GM23338 (cell line): ENCODE data around the gene LEMD1. TPM values are rescaled to one million over a fixed set of nuclear protein-coding genes. Genes with fewer than 3 reads are reported as not detected.

ENCODE experiments used
- ATAC-seq: fragments of 200-7000 bp; cut with Tn5 transposase; 3 replicates; pipeline ENCODE4 v1.9.1; 2020
- DNase-seq: peaks from one replicate; pipeline ENCODE4 v3.0.0-alpha.2; 2015; ENCODE audit warnings: low spot score
- H2AFZ ChIP-seq: fragments of 200-600 bp; sonication (generic); 2 replicates; pipeline ENCODE4 v1.8.0; 2016; ENCODE audit warnings: antibody characterized with exemption, mild to moderate bottlenecking, moderate library complexity
- H3F3A ChIP-seq: fragments of 200-600 bp; sonication (generic); replicated peaks from 2 replicates; pipeline ENCODE4 v1.8.0; 2017; ENCODE audit warnings: antibody characterized with exemption, mixed run types, low read depth
- H3K27ac ChIP-seq: fragments of 200-600 bp; sonication (generic); 2 replicates; pipeline ENCODE4 v1.6.1; 2016; ENCODE audit warnings: low read depth
- H3K27me3 ChIP-seq: fragments of 200-600 bp; sonication (generic); 2 replicates; pipeline ENCODE4 v1.8.0; 2016; ENCODE audit warnings: mild to moderate bottlenecking, mixed run types, moderate library complexity; ENCODE audit not compliant: insufficient read depth
- H3K36me3 ChIP-seq: fragments of 200-600 bp; sonication (generic); 2 replicates; pipeline ENCODE4 v1.8.0; 2016; ENCODE audit warnings: mild to moderate bottlenecking; ENCODE audit not compliant: insufficient read depth
- H3K4me1 ChIP-seq: fragments of 200-600 bp; sonication (generic); 2 replicates; pipeline ENCODE4 v1.8.0; 2016; ENCODE audit warnings: mild to moderate bottlenecking, moderate library complexity; ENCODE audit not compliant: insufficient read depth
- H3K4me2 ChIP-seq: fragments of 200-600 bp; sonication (generic); 2 replicates; pipeline ENCODE4 v1.7.1; 2017; ENCODE audit warnings: mixed run types
- H3K4me3 ChIP-seq: fragments of 200-600 bp; sonication (generic); 2 replicates; pipeline ENCODE4 v1.6.1; 2016; ENCODE audit warnings: mixed run types
- H3K79me2 ChIP-seq: fragments of 200-600 bp; sonication (generic); replicated peaks from 2 replicates; pipeline ENCODE4 v1.8.0; 2017; ENCODE audit warnings: mild to moderate bottlenecking; ENCODE audit not compliant: insufficient read depth
- H3K9me2 ChIP-seq: fragments of 200-600 bp; sonication (generic); 2 replicates; pipeline ENCODE4 v1.8.0; 2017; ENCODE audit not compliant: insufficient read depth
- H4K20me1 ChIP-seq: fragments of 200-600 bp; sonication (generic); replicated peaks from 2 replicates; pipeline ENCODE4 v1.8.0; 2017; ENCODE audit warnings: mild to moderate bottlenecking; ENCODE audit not compliant: insufficient read depth
- H3K27ac Mint-ChIP-seq: 2 replicates; pipeline ENCODE4 v1.8.0; 2020; ENCODE audit warnings: inconsistent platforms, mild to moderate bottlenecking, moderate library complexity, mixed read lengths
- H3K27me3 Mint-ChIP-seq: 3 replicates; pipeline ENCODE4 v1.8.0; 2022; ENCODE audit warnings: low read depth, mild to moderate bottlenecking, moderate library complexity, mixed read lengths, inconsistent platforms; ENCODE audit not compliant: insufficient read depth, poor library complexity
- H3K36me3 Mint-ChIP-seq: 3 replicates; pipeline ENCODE4 v1.8.0; 2021; ENCODE audit warnings: low read depth, mild to moderate bottlenecking, inconsistent platforms, moderate library complexity, mixed read lengths
- H3K4me1 Mint-ChIP-seq: 3 replicates; pipeline ENCODE4 v1.8.0; 2020; ENCODE audit warnings: mild to moderate bottlenecking, inconsistent platforms, mixed read lengths
- H3K4me3 Mint-ChIP-seq: 3 replicates; pipeline ENCODE4 v1.8.0; 2021; ENCODE audit warnings: moderate library complexity, mild to moderate bottlenecking, inconsistent platforms, mixed read lengths
- H3K9me3 Mint-ChIP-seq: 3 replicates; pipeline ENCODE4 v1.8.0; 2020; ENCODE audit warnings: moderate library complexity, mild to moderate bottlenecking, inconsistent platforms, mixed read lengths
- CREB1 ChIP-seq: fragments of 250-450 bp; sonication (Bioruptor Pico); IDR thresholded peaks from 2 replicates; pipeline ENCODE4 v1.5.0; 2020; ENCODE audit warnings: low read depth, mild to moderate bottlenecking, moderate library complexity
- EZH2 ChIP-seq: fragments of 200-600 bp; sonication (generic); IDR thresholded peaks from one replicate; pipeline ENCODE4 v1.8.0; 2017; ENCODE audit warnings: antibody characterized with exemption, mild to moderate bottlenecking, low read depth; ENCODE audit not compliant: unreplicated experiment
- EZH2phosphoT487 ChIP-seq: fragments of 200-600 bp; sonication (generic); IDR thresholded peaks from one replicate; pipeline ENCODE4 v1.8.1; 2018; ENCODE audit warnings: antibody characterized with exemption; ENCODE audit not compliant: unreplicated experiment
- JUNB ChIP-seq: IDR thresholded peaks from one replicate; pipeline ENCODE4 v1.6.1; 2016; ENCODE audit warnings: antibody characterized with exemption; ENCODE audit not compliant: unreplicated experiment
- NANOG ChIP-seq: IDR thresholded peaks from 2 replicates; pipeline ENCODE4 v1.6.1; 2016; ENCODE audit warnings: antibody characterized with exemption, borderline replicate concordance
- POLR2AphosphoS5 ChIP-seq: IDR thresholded peaks from 2 replicates; pipeline ENCODE4 v1.6.1; 2016; ENCODE audit warnings: antibody characterized with exemption, low read depth
- REST ChIP-seq: IDR thresholded peaks from one replicate; pipeline ENCODE4 v1.6.1; 2018; ENCODE audit warnings: antibody characterized with exemption; ENCODE audit not compliant: unreplicated experiment
- STAT1 ChIP-seq: IDR thresholded peaks from one replicate; pipeline ENCODE4 v1.6.1; 2016; ENCODE audit warnings: antibody characterized with exemption; ENCODE audit not compliant: unreplicated experiment
- ZNF114 ChIP-seq: fragments of 250-450 bp; sonication (Bioruptor Pico); IDR thresholded peaks from 2 replicates; pipeline ENCODE4 v1.5.0; 2020; ENCODE audit warnings: mild to moderate bottlenecking, moderate library complexity
- ZNF331 ChIP-seq: fragments of 250-450 bp; sonication (Bioruptor Pico); IDR thresholded peaks from 2 replicates; pipeline ENCODE4 v1.5.0; 2020; ENCODE audit warnings: low read depth, mild to moderate bottlenecking, moderate library complexity
- polyA plus RNA-seq: library from polyadenylated mRNA; unstranded; fragments of >200 nt; fragmentation: Nextera tagmentation; extraction: Ambion mirVana; gene quantifications from 2 replicates; pipeline ENCODE4 v1.2.1, GENCODE V29; 2016
- total RNA-seq: library from RNA; depleted of rRNA; stranded (reverse); fragments of >200 nt; shearing (Covaris generic); gene quantifications from 2 replicates; pipeline ENCODE4 v1.2.3, GENCODE V29; 2014
- TF ChIP-seq, protein P1 (sequence below), 2 experiments: fragments of 200-600 bp in 1 of 2; sonication (generic) in 1 of 2; conservative IDR thresholded peaks; 2 replicates each; pipeline versions ENCODE4 v1.5.1 to v1.6.1; 2016 to 2017; ENCODE audit warnings: antibody characterized with exemption in 2 of 2, low read depth in 2 of 2, mild to moderate bottlenecking in 2 of 2, moderate library complexity in 1 of 2
- TF ChIP-seq, protein P2 (sequence below): IDR thresholded peaks from 2 replicates; pipeline ENCODE4 v1.6.1; 2016; ENCODE audit warnings: antibody characterized with exemption

LEMD1 gene
- total and polyA plus RNA-seq, 2 experiments from 2014 or later: 4.7 to 10.7 TPM

DNA sequence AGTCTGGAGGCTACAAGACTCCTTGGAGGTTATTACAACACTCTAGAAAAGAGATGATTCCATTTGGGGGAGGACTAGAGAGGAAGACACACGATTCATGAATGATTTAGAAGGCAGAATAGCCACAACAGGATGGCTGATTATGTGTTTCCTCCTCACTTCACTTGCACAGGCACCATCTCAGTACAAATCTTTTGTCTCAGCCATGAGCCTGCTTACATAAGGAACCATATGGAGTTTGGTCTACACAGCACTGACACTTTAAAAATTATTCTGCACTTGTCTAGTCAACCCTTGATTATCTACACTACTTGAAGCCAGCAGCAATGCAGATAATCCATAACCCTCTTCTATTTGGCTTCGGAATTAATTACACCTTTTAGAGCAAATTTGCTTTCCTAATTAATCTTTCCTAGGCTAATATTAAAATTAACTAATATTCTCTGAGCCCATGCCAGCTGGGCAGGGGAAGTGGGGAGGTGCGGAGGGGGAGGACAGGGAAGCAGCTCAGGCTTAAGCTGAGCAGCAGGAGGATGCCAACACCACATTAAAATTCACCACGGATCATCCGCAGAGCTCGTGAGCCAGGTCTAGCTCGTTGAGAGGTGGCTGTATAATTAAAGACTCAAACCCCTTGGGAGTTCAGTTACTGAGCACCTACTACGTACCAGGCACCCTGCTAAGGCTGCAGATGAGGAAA, 3.2 kb upstream of the LEMD1 start (continued):
- TF ChIP-seq, protein P1, sequence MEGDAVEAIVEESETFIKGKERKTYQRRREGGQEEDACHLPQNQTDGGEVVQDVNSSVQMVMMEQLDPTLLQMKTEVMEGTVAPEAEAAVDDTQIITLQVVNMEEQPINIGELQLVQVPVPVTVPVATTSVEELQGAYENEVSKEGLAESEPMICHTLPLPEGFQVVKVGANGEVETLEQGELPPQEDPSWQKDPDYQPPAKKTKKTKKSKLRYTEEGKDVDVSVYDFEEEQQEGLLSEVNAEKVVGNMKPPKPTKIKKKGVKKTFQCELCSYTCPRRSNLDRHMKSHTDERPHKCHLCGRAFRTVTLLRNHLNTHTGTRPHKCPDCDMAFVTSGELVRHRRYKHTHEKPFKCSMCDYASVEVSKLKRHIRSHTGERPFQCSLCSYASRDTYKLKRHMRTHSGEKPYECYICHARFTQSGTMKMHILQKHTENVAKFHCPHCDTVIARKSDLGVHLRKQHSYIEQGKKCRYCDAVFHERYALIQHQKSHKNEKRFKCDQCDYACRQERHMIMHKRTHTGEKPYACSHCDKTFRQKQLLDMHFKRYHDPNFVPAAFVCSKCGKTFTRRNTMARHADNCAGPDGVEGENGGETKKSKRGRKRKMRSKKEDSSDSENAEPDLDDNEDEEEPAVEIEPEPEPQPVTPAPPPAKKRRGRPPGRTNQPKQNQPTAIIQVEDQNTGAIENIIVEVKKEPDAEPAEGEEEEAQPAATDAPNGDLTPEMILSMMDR (conservative IDR thresholded peaks at IDR 0.05; ENCODE audit: low read depth in 2 of 2): no peak
- no peak for TF ChIP-seq REST

GRCh38 chr1:205423814-205424399, 2.1 kb upstream of the LEMD1 start:
- Mint-ChIP-seq H3K9me3 (no peaks in the 10 kb centered on the region), H3K4me1 (peaks cover 42% of the 10 kb centered on the region), H3K36me3 (no peaks in the 10 kb centered on the region), H3K27ac (no peak overlapping the region), H3K4me3 (no peak overlapping the region), H3K27me3 (no peaks in the 10 kb centered on the region)
- TF ChIP-seq JUNB: no peak
- no peak for TF ChIP-seq STAT1
- no peak for TF ChIP-seq ZNF114 (CRISPR knock-in tag)
- no peak for TF ChIP-seq ZNF331 (CRISPR knock-in tag)
- TF ChIP-seq EZH2: no peak
- no peak for TF ChIP-seq POLR2AphosphoS5
- TF ChIP-seq CREB1 (CRISPR knock-in tag): no peak
- TF ChIP-seq NANOG: no peak
- no peak for TF ChIP-seq REST
- TF ChIP-seq, protein P2, sequence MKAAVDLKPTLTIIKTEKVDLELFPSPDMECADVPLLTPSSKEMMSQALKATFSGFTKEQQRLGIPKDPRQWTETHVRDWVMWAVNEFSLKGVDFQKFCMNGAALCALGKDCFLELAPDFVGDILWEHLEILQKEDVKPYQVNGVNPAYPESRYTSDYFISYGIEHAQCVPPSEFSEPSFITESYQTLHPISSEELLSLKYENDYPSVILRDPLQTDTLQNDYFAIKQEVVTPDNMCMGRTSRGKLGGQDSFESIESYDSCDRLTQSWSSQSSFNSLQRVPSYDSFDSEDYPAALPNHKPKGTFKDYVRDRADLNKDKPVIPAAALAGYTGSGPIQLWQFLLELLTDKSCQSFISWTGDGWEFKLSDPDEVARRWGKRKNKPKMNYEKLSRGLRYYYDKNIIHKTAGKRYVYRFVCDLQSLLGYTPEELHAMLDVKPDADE: no peak
- no peak for TF ChIP-seq EZH2phosphoT487
- TF ChIP-seq, protein P1 (conservative IDR thresholded peaks at IDR 0.05; ENCODE audit: low read depth in 2 of 2): no peak
- Histone ChIP-seq H3K27ac (no peak overlapping the region), H3F3A (no peaks in the 10 kb centered on the region), H3K4me3 (no peak overlapping the region), H3K36me3 (no peaks in the 10 kb centered on the region), H2AFZ (no peak overlapping the region), H3K79me2 (no peaks in the 10 kb centered on the region), H3K4me2 (peak overlapping the region; percentile 9; the same call in 1 of the 2 replicates), H3K27me3 (peaks cover 9% of the 10 kb centered on the region; the same call in 1 of the 2 replicates), H4K20me1 (no peaks in the 10 kb centered on the region), H3K4me1 (peaks cover 28% of the 10 kb centered on the region), H3K9me2 (no peaks in the 10 kb centered on the region)
- DNase-seq: no peak
- ATAC-seq: no peak
